H1 (cell line): ENCODE data around the gene SLX1A. TPM values are rescaled to one million over a fixed set of nuclear protein-coding genes. Genes with fewer than 3 reads are reported as not detected.

Experiments
- polyA plus RNA-seq, 7 experiments: library from polyadenylated mRNA; depleted of rRNA in 3 of 7; stranded (reverse) in 5 of 7; unstranded in 2 of 7; fragments of >200 nt in 5 of 7; fragments of 200-250 nt in 2 of 7; gene quantifications; 1 replicate in 5 of 7; 2 replicates in 1 of 7; 4 replicates in 1 of 7; pipeline versions ENCODE4 v1.2.1 to v1.2.3, GENCODE V29; 2011 to 2013; ENCODE audit warnings: missing spikeins in 2 of 7, mixed read lengths in 2 of 7
- small RNA-seq: library from polyadenylated mRNA; stranded (forward); fragments of <200 nt; extraction: miRNeasy Mini kit (QIAGEN cat#:217004); gene quantifications from one replicate; pipeline ENCODE3, GENCODE V24; 2013; ENCODE audit not compliant: insufficient read depth
- total RNA-seq: library from RNA; stranded (reverse); fragmentation: NEBNext Ultra II Directional; extraction: Animal tissue kit (Norgen Biotek cat#: 25700); gene quantifications from 2 replicates; pipeline ENCODE4 v1.2.1, GENCODE V29; 2021

The SLX1A gene
- total and polyA plus RNA-seq, 2 of the 8 experiments (the other 6 are each of a cell fraction or from before 2014, with no cell fraction given) = 4.7 to 36.9 TPM

Small RNA genes lying within 50 kb of the gene (small RNA-seq; reads per million reads assigned to genes)
- gene AC106782.4 = not detected

Other genes with a start within 250 kb of the SLX1A start
- 60.2 and 64.9 TPM in 2 replicates for gene TMEM219, start 231.8 kb upstream of the SLX1A start, total RNA-seq
- gene TMEM219, start 231.8 kb upstream of the SLX1A start, polyA plus RNA-seq (2011; rRNA removed) = 116 and 150 TPM in 2 replicates
- gene TAOK2, start 220.0 kb upstream of the SLX1A start, total RNA-seq = 32.6 and 34.2 TPM in 2 replicates
- gene TAOK2, start 220.0 kb upstream of the SLX1A start, polyA plus RNA-seq (2011; rRNA removed) = 13.5 and 18.0 TPM in 2 replicates
- gene HIRIP3, start 198.3 kb upstream of the SLX1A start, total RNA-seq = 17.7 and 18.5 TPM in 2 replicates
- 11.9 and 14.0 TPM in 2 replicates for gene HIRIP3, start 198.3 kb upstream of the SLX1A start, polyA plus RNA-seq (2011; rRNA removed)
- 91.2 and 92.7 TPM in 2 replicates for gene INO80E, start 197.6 kb upstream of the SLX1A start, total RNA-seq
- gene INO80E, start 197.6 kb upstream of the SLX1A start, polyA plus RNA-seq (2011; rRNA removed) = 43.0 and 110 TPM in 2 replicates
- gene DOC2A, start 182.8 kb upstream of the SLX1A start, total RNA-seq = 10.3 and 13.9 TPM in 2 replicates
- gene DOC2A, start 182.8 kb upstream of the SLX1A start, polyA plus RNA-seq (2011; rRNA removed) = 20.7 and 34.2 TPM in 2 replicates
- not detected in 2 replicates for gene C16orf92, start 170.7 kb upstream of the SLX1A start, total RNA-seq
- gene C16orf92, start 170.7 kb upstream of the SLX1A start, polyA plus RNA-seq (2011; rRNA removed) = not detected in 2 replicates
- 26.9 and 27.8 TPM in 2 replicates for gene TLCD3B, start 162.6 kb upstream of the SLX1A start, total RNA-seq
- gene TLCD3B, start 162.6 kb upstream of the SLX1A start, polyA plus RNA-seq (2011; rRNA removed) = 15.2 and 23.0 TPM in 2 replicates
- gene ALDOA, start 128.1 kb upstream of the SLX1A start, total RNA-seq = 1,083 and 1,146 TPM in 2 replicates
- gene ALDOA, start 128.1 kb upstream of the SLX1A start, polyA plus RNA-seq (2011; rRNA removed) = 1,072 and 1,397 TPM in 2 replicates
- 148 TPM in 2 replicates for gene PPP4C, start 117.9 kb upstream of the SLX1A start, total RNA-seq
- gene PPP4C, start 117.9 kb upstream of the SLX1A start, polyA plus RNA-seq (2011; rRNA removed) = 298 and 355 TPM in 2 replicates
- 2.3 and 2.8 TPM in 2 replicates for gene TBX6, start 102.0 kb upstream of the SLX1A start, total RNA-seq
- gene TBX6, start 102.0 kb upstream of the SLX1A start, polyA plus RNA-seq (2011; rRNA removed) = 2.2 and 3.6 TPM in 2 replicates
- 40.3 and 43.2 TPM in 2 replicates for gene YPEL3, start 97.7 kb upstream of the SLX1A start, total RNA-seq
- gene YPEL3, start 97.7 kb upstream of the SLX1A start, polyA plus RNA-seq (2011; rRNA removed) = 53.3 and 91.8 TPM in 2 replicates
- 1.5 TPM in 1 of 2 replicates, not detected in the other for gene GDPD3, start 80.3 kb upstream of the SLX1A start, total RNA-seq
- 0.20 and 0.30 TPM in 2 replicates for gene GDPD3, start 80.3 kb upstream of the SLX1A start, polyA plus RNA-seq (2011; rRNA removed)
- gene MAPK3, start 70.7 kb upstream of the SLX1A start, total RNA-seq = 28.7 and 40.1 TPM in 2 replicates
- gene MAPK3, start 70.7 kb upstream of the SLX1A start, polyA plus RNA-seq (2011; rRNA removed) = 67.9 and 96.1 TPM in 2 replicates
- gene CORO1A, start 10.3 kb upstream of the SLX1A start, total RNA-seq = 11.7 and 12.1 TPM in 2 replicates
- 10.9 and 11.8 TPM in 2 replicates for gene CORO1A, start 10.3 kb upstream of the SLX1A start, polyA plus RNA-seq (2011; rRNA removed)
- 208 and 211 TPM in 2 replicates for gene BOLA2B, start 209 bp upstream of the SLX1A start, total RNA-seq
- gene BOLA2B, start 209 bp upstream of the SLX1A start, polyA plus RNA-seq (2011; rRNA removed) = 872 and 991 TPM in 2 replicates
- gene SULT1A3, start 5.4 kb downstream of the SLX1A start, total RNA-seq = 10.9 and 13.8 TPM in 2 replicates
- 1.9 and 4.4 TPM in 2 replicates for gene SULT1A3, start 5.4 kb downstream of the SLX1A start, polyA plus RNA-seq (2011; rRNA removed)
- 13.5 and 15.5 TPM in 2 replicates for gene NPIPB13, start 54.6 kb downstream of the SLX1A start, total RNA-seq
- gene NPIPB13, start 54.6 kb downstream of the SLX1A start, polyA plus RNA-seq (2011; rRNA removed) = 4.3 and 6.0 TPM in 2 replicates
- 55.3 and 55.4 TPM in 2 replicates for gene CD2BP2, start 161.4 kb downstream of the SLX1A start, total RNA-seq
- 22.4 and 30.4 TPM in 2 replicates for gene CD2BP2, start 161.4 kb downstream of the SLX1A start, polyA plus RNA-seq (2011; rRNA removed)
- gene TBC1D10B, start 176.6 kb downstream of the SLX1A start, total RNA-seq = 28.6 and 29.4 TPM in 2 replicates
- 15.4 and 22.1 TPM in 2 replicates for gene TBC1D10B, start 176.6 kb downstream of the SLX1A start, polyA plus RNA-seq (2011; rRNA removed)
- gene MYL11, start 180.9 kb downstream of the SLX1A start, total RNA-seq = 1.2 TPM in 1 of 2 replicates, not detected in the other
- 1.4 and 1.5 TPM in 2 replicates for gene MYL11, start 180.9 kb downstream of the SLX1A start, polyA plus RNA-seq (2011; rRNA removed)
- 0.84 and 1.4 TPM in 2 replicates for gene SEPTIN1, start 188.7 kb downstream of the SLX1A start, total RNA-seq
- 0.24 and 0.57 TPM in 2 replicates for gene SEPTIN1, start 188.7 kb downstream of the SLX1A start, polyA plus RNA-seq (2011; rRNA removed)
- gene ZNF48, start 201.5 kb downstream of the SLX1A start, total RNA-seq = 40.6 and 41.2 TPM in 2 replicates
- gene ZNF48, start 201.5 kb downstream of the SLX1A start, polyA plus RNA-seq (2011; rRNA removed) = 30.4 and 39.6 TPM in 2 replicates
- 9.6 and 10.6 TPM in 2 replicates for gene ZNF771, start 213.7 kb downstream of the SLX1A start, total RNA-seq
- gene ZNF771, start 213.7 kb downstream of the SLX1A start, polyA plus RNA-seq (2011; rRNA removed) = 15.7 and 20.2 TPM in 2 replicates
- gene DCTPP1, start 236.2 kb downstream of the SLX1A start, total RNA-seq = 90.4 and 94.5 TPM in 2 replicates
- gene DCTPP1, start 236.2 kb downstream of the SLX1A start, polyA plus RNA-seq (2011; rRNA removed) = 103 and 105 TPM in 2 replicates